IPS-18c (cell line): ENCODE data around the gene CADM2.

Experiments
- H3K4me3 ChIP-seq: 2 replicates; pipeline ENCODE4 v1.7.0; 2013; ENCODE audit warnings: low read depth, mild to moderate bottlenecking, low read length, moderate library complexity; ENCODE audit not compliant: insufficient read depth
- H3K9me3 ChIP-seq: one replicate; pipeline ENCODE4 v1.6.1; 2013; ENCODE audit warnings: mild to moderate bottlenecking, low read length, moderate library complexity; ENCODE audit not compliant: control insufficient read depth, insufficient read depth

CADM2 gene

GRCh38 chr3:85312331-85312730 is 353.5 kb downstream of the CADM2 start:
- Histone ChIP-seq H3K4me3 (no peak overlapping the region), H3K9me3 (no peaks in the 10 kb centered on the region)

DNA sequence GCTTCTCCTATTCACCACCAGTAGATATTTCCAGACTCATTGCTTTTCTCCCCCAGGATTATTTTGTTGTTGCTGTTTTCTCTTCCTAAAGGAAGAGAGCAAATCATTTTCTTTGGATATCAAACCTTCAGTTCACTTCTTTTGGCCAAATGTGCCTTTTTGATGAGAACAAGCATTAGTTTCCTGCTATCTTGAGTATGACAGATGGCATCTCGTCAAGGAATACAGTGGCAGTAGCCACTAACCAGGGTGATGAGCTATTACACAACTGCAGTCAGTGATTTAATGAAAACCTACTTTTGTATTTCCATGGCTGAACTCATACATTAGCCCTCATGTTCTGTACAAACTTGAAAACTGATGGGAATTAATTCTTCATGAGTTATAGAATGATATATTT is 354.6 kb downstream of the CADM2 start:
- Histone ChIP-seq H3K9me3 (no peaks in the 10 kb centered on the region), H3K4me3 (no peak overlapping the region)

- Histone ChIP-seq H3K4me3 (no peak overlapping the region), H3K9me3 (no peaks in the 10 kb centered on the region)
Observed at GRCh38 chr3:85316252-85316651, 357.5 kb downstream of the CADM2 start.

- no peaks in the 10 kb centered on the region for H3K9me3 ChIP-seq
- H3K4me3 ChIP-seq: no peak overlapping the region
Observed at GRCh38 chr3:85321892-85322291, 363.1 kb downstream of the CADM2 start.

DNA sequence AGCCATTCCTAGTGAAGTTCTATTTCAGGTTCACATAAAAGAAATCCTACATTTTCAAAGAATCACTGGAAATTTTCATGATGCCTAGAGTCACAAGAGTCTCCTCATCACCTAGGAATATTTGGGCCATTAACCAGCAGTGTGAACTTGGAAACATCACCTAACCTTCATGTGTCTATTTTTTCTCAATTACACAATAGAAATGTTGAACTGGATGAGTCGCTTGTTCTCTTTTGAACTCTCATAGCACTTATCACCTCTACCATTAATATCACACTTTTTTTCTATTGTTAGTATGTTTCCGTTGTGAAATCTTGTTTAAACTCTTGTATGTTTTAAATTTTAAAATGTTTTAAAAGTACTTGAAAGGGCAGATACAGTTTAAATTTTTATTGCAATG is 371.3 kb downstream of the CADM2 start:
- no peaks in the 10 kb centered on the region for H3K9me3 ChIP-seq
- H3K4me3 ChIP-seq: no peak overlapping the region

GRCh38 chr3:85337895-85338294 is 379.1 kb downstream of the CADM2 start:
- no peaks in the 10 kb centered on the region for H3K9me3 ChIP-seq
- no peak overlapping the region for H3K4me3 ChIP-seq

- H3K4me3 ChIP-seq: no peak overlapping the region
- no peaks in the 10 kb centered on the region for H3K9me3 ChIP-seq
Observed at GRCh38 chr3:85342915-85343314, 384.1 kb downstream of the CADM2 start.

- Histone ChIP-seq H3K9me3 (no peaks in the 10 kb centered on the region), H3K4me3 (no peak overlapping the region)
Observed at GRCh38 chr3:85355572-85355971, 396.8 kb downstream of the CADM2 start.

GRCh38 chr3:85360742-85361387 is 402.1 kb downstream of the CADM2 start:
- Histone ChIP-seq H3K4me3 (no peak overlapping the region), H3K9me3 (no peaks in the 10 kb centered on the region)

GRCh38 chr3:85364296-85364909 is 405.6 kb downstream of the CADM2 start:
- Histone ChIP-seq H3K9me3 (no peaks in the 10 kb centered on the region), H3K4me3 (no peak overlapping the region)

DNA sequence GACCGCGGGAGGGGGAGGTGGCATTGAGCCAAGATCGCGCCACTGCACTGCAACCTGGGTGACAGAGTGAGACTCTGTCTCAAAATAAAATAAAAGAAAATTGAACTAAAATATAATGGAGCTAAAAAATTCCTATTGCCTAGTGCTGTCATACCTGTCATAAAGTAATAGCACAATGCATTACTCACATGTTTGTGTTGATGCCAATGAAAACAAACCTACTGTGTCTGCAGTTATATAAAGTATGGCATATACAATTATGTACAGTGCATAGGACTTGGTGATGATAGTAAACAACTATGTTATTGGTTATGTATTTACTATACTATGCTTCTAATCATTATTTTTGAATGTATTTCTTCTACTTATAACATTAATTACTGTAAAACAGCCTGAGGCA is 411.6 kb downstream of the CADM2 start:
- Histone ChIP-seq H3K9me3 (no peaks in the 10 kb centered on the region), H3K4me3 (no peak overlapping the region)

- Histone ChIP-seq H3K9me3 (no peaks in the 10 kb centered on the region), H3K4me3 (no peak overlapping the region)
Observed at GRCh38 chr3:85376131-85376530, 417.3 kb downstream of the CADM2 start.

GRCh38 chr3:85377115-85377514 is 418.3 kb downstream of the CADM2 start:
- Histone ChIP-seq H3K9me3 (no peaks in the 10 kb centered on the region), H3K4me3 (no peak overlapping the region)

GRCh38 chr3:85384372-85384771 is 425.6 kb downstream of the CADM2 start:
- H3K4me3 ChIP-seq: no peak overlapping the region
- no peaks in the 10 kb centered on the region for H3K9me3 ChIP-seq

DNA sequence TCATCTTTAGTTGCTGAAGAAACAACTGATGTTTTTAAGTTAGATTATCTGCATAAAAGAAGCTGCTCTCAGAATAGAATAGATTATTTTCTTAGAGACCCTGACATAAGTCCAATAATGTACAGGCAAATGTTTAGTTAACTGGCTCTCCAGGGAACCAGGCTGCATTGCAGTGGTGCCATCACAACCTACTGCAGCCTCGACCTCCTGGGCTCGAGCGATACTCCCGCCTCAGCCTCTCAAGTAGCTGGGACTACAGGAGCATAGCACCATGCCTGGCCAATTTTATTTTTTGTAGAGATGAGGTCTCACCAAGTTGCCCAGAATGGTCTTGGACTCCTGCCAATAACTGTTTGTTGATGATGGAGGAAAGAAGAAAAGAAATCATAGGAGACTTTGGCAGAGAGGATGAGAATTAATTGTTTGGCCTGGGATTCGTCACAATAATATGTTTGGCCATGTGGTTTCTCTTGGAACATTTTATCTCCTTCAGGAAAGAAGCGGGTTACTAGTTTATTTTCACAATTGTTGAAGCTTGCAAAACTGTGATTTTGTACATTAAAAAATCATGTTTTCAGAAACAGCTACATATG is 429.2 kb downstream of the CADM2 start:
- Histone ChIP-seq H3K4me3 (no peak overlapping the region), H3K9me3 (no peaks in the 10 kb centered on the region)

- H3K9me3 ChIP-seq: no peaks in the 10 kb centered on the region
Observed at GRCh38 chr3:85394424-85394823, 435.6 kb downstream of the CADM2 start.

GRCh38 chr3:85397434-85397833 is 438.6 kb downstream of the CADM2 start:
- Histone ChIP-seq H3K4me3 (no peak overlapping the region), H3K9me3 (no peaks in the 10 kb centered on the region)

More at GRCh38 chr3:85394424-85394823, 435.6 kb downstream of the CADM2 start:
- no peak overlapping the region for H3K4me3 ChIP-seq

DNA sequence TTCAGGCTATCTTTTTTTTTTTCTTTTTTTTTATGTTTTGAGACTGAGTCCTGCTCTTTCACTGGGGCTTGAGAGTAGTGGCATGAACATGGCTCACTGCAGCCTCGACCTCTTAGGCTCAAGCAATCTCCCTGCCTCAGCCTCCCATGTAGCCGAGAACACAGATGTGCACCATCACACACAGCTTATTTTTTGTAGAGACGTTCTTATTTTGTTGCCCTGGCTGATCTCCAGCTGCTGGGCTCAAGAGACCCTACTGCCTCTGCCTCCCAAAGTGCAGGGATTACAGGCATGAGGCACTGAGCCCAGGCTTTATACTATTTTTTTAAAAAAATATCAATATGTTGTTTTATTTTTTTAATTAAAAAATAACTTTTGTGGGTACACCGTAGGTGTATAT is 467.3 kb downstream of the CADM2 start:
- no peak overlapping the region for H3K4me3 ChIP-seq
- H3K9me3 ChIP-seq: no peaks in the 10 kb centered on the region
